Stimulated activated naive CD4-positive, alpha-beta T cell (primary cell): Measurements from ENCODE around the gene IFI27L1.

ENCODE experiments used
- DNase-seq, 6 experiments: peaks; one replicate each; lab custom pipeline; 2025; lab: John Stamatoyannopoulos, UW

IFI27L1 gene

DNA sequence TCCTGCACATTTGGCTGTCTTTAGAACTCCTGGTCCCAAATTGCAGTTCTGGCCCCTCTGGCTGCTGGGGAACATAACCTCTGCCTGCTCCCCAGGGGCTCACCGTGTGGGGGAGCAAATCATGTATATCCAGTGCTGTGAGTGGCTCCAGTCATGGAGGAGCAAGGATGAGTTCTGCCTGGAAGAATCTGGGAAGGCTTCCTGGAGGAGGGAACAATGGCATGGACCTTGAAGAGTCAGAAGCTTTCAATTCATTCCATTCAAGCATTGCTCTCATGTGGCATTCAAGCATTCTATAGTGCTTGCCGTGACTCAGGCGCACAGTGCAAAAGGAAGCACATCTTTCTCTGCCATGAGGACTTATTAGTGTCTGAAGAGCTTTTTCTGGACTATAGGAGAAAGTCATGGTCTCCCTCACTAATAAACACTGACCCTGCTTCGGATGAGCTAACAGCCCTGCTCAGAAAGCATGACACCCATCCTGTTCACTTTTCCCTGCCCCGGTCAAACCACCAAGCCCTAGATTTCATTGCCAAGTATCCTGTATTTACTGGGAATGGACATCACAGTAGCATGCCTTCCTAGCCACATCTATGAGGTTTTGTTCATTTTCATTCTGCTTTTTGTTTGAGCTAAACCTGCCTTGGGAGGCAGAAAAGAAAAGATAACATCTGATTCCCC is 32.9 kb downstream of the IFI27L1 start:
- no peak for DNase-seq

- DNase-seq: no peak
Observed at GRCh38 chr14:94114589-94115057, 33.5 kb downstream of the IFI27L1 start.

GRCh38 chr14:94115058-94115591 is 34.0 kb downstream of the IFI27L1 start:
- DNase-seq: no peak

- no peak for DNase-seq
Observed at GRCh38 chr14:94115631-94116030, 34.5 kb downstream of the IFI27L1 start.

GRCh38 chr14:94116701-94117100 is 35.6 kb downstream of the IFI27L1 start:
- no peak for DNase-seq

DNA sequence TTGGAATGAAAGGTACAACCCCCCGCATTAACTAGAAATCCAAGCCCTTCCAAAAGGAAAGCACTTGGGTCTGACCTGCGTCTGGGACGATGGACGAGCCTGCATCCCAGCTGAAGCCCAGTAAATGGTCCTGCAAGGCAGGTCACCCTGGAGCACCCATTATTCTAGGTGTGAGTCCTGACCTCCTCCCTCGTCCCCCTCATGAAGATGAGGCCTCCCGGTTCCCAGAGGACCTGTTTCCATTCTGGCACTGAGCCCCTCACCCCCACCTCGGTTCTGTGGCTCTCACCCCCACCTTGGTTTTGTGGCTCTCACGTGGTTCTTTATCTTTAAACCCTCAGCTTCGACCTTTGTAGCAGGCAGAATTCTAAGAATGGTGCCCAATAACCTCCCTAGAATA is 36.7 kb downstream of the IFI27L1 start:
- no peak for DNase-seq

DNA sequence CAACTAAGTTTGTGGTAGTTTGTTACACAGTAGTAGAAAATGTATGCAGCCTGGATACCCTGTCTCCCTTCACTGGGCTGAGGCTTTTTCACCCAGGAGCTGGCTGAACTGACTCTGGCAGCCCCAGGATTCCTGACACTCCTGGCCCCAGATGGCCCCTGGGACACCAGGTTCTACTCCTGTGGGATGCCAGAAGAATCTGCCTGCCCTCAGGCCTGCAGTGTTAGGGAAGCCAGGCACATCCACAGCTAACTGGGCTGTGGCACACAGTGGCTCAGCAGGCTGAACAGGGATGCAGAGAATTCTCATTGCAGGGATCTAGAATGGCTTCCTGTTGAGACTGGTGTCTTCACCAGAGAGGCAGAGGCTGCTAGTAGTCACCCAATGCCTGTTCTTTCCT is 38.0 kb downstream of the IFI27L1 start:
- no peak for DNase-seq

GRCh38 chr14:94120667-94121340 is 39.7 kb downstream of the IFI27L1 start:
- DNase-seq: no peak

DNA sequence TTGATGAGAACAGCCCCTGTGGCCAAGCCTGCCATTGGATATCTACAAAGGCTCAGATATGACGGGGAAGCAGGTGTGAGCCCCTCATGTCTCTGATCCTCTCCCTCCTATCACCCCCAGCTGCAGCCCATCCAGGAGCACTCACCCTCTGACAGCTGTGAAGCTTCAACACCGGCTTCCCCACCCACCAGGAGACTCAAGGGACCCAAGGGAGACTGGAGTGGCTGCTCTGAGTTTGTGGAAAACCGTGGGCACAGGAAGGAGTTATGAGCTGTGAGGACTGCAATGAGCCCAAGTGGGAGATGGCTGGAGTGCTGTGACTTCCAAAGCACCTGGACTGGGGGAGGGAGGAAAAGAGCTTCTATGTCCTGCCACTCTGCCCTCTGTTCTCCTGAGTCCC is 40.4 kb downstream of the IFI27L1 start:
- no peak for DNase-seq

GRCh38 chr14:94122438-94122837 is 41.3 kb downstream of the IFI27L1 start:
- no peak for DNase-seq

DNA sequence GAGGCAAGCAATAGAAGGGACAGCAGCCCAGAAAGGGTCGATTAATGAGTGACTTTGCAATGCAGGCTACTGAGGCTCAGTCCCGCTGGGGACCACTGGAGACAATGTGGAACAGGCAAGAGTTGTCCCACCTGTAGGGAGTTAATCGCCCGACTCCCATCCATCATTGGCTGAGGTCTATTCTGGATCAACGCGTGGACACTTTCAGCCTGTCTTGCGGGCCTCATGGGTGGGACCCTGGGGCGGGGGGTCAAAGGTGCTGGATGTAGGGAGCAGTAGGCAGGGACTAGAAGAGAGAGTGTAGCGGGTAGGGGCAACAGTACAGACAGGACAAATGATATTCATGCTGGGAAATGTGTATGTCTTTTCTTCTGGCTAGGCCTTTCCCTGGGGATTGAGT is 42.2 kb downstream of the IFI27L1 start:
- DNase-seq: no peak

DNA sequence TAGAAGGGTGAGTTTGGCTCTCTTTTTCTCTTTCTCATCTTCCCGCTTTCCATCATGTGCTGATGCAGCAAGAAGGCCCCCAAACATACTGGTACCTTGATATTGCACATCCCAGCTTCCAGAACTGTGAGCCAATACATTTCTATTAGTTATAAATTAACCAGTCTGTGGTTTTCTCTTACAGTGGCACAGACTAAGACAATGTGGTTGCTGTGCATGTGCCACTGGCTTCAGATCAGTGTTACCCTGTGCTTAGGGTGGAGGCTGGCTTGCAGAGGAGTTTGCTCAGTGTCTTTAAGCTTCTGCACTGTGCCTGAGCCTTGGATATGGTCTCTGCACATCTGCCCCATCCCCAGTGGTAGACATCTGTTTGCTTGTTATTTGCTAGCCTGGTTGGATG is 42.8 kb downstream of the IFI27L1 start:
- DNase-seq: no peak

- DNase-seq: no peak
Observed at GRCh38 chr14:94124582-94125377, 43.7 kb downstream of the IFI27L1 start.

GRCh38 chr14:94125659-94126418 is 44.7 kb downstream of the IFI27L1 start:
- no peak for DNase-seq

DNA sequence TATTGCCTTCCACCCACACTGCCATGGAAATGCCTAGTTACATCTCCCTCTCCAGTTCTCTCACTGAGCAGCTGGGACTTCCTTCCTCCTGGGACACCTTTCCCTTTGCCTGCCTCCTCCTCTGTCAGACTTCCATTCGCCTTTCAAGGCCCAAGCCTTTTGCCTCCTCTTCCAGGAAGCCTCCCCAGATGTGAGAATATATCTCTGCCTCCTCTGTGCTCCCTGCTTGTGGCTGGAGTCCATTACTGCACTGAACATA is 45.2 kb downstream of the IFI27L1 start:
- no peak for DNase-seq

- no peak for DNase-seq
Observed at GRCh38 chr14:94126800-94127199, 45.7 kb downstream of the IFI27L1 start.

GRCh38 chr14:94127330-94127729 is 46.2 kb downstream of the IFI27L1 start:
- DNase-seq: no peak

GRCh38 chr14:94128216-94128839 is 47.2 kb downstream of the IFI27L1 start:
- DNase-seq: no peak

DNA sequence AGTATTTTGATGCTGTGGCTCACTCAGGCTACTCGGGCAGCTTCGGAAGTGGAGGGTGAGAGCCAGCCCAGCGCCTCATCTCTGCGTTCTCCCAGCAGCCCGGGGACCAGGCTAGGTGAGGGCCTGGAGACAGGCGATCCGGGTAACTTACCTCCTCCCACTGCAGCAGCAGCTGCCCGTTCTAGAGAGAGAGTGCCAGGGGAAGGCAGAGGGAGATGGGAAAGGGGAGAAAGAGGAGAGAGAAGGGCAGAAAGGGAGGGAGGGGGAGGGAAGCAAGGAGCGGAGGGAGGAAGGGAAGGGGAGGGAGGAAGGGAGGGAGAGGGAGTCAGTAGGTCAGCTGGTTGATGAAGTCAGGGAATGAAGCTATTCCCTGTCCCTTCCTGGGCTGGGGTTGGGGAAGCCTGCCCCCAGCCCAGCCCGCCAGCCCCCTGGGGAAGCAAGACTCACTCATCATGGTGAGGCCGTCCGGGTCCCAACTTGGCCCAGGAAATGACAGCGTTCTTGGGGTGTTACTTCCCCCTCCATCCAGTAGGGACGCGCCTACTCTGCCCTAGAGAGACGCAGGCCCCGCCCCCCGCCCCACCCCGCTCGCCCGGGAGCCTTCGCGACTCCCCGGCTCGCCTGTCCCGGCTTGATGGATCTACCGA is 48.1 kb downstream of the IFI27L1 start, which contains the start of gene IFI27L2:
Gene IFI27L2, minus strand, starts transcription at position 494 of the 647 bp plus-strand sequence. Its CDS starts 40 bp downstream, at position 454.
- peak; percentile 27 to 68 (median 43) for DNase-seq

- DNase-seq: peak in 4 of 6 experiments; percentile 10 to 35 (median 21)
Observed at GRCh38 chr14:94129758-94130414, 48.8 kb downstream of the IFI27L1 start.
